HK-2 (cell line): Measurements from ENCODE around the gene EIF5AL1.
"Not testable (repeated sequence)": the region's sequence is repeated elsewhere in the genome, so short reads cannot be mapped to it uniquely, and the experiment has no call there.

ENCODE experiments used
- DNase-seq: peaks from one replicate; pipeline ENCODE4 v3.0.0-alpha.2; 2018; ENCODE audit not compliant: unreplicated experiment

The EIF5AL1 gene

DNA sequence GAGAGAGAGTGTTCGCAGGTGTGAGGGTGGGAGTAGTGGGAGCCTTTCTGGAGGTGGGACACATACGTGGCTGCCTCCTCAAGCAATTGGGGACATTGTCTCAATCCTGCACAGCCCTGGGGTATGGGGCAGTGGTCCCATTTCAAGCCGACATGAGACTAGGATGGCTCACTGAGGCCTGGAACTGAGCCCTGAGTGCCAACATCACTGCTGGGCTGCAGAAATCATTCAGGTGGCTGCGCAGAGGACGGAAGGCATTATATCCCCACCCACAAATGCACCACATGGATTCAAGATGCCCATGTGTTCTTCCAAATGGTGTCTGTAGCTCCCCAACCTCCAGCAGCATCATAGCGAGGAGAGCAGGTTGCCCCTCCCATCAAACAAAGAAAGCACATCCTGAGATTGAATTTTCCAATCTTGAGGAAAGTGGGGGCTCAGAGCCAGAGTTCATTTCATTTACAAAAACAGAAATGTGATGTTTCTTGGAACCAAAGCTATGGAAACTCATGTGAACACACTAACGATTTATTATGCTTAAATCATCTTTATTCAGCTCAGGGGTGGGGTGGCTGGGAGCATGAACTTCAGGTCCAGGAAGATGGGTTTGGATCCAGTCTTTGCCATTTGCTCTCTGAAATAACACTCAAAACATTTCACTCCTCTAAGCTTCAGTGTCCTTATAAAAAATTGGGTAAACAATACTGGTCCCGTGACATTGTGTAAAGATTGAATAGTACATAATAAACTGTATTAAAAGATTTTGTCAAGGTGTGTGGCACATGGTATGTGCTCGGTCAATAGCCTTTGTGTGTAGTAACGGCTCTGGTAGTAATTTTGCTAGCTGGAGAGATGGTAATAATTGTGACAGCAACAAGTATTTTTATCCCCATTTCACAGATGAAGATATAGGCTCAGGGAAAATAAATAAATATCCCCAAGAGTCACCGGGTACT is 43.3 kb downstream of the EIF5AL1 start:
- no peak for DNase-seq

DNA sequence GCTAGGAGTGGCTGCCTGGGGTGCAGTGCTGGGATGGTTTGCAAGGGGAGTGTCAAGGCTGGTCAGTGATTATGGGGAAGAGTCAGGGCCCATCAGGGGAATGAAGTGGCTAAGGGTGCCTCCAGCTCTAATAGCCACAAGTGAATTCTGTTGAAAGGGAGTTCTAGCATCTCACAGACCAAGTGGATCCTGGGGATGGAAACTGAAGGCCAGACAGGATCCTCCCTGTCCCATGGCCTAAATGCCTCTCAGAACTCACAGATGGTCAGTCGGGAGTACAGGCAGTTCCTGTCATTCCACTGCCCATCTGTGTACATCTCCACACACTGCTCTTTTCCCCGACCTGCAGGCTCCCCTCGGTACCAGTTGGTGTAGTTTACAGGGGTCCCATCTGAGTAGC is 44.6 kb downstream of the EIF5AL1 start:
- not testable (repeated sequence) for DNase-seq

DNA sequence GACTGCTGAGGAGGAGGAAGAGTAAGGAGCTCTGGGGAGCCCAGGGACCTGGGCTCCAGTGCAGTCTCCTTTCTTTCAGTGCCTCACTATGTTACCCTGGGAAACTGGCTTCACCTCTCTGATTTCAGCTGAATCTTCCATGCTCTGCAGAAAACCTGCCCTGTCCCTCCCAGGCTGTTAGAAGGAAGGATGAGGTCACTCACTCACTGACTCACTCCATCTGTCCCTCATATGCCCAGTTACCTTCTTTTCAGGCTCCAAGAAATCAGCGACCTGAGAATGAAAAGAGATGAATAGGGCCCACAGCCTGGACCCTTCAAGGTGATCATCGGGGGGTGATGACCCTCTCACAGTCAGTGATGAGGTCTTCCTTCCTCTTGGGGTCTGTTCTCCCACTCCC is 47.4 kb downstream of the EIF5AL1 start:
- DNase-seq, result peak; percentile 21

DNA sequence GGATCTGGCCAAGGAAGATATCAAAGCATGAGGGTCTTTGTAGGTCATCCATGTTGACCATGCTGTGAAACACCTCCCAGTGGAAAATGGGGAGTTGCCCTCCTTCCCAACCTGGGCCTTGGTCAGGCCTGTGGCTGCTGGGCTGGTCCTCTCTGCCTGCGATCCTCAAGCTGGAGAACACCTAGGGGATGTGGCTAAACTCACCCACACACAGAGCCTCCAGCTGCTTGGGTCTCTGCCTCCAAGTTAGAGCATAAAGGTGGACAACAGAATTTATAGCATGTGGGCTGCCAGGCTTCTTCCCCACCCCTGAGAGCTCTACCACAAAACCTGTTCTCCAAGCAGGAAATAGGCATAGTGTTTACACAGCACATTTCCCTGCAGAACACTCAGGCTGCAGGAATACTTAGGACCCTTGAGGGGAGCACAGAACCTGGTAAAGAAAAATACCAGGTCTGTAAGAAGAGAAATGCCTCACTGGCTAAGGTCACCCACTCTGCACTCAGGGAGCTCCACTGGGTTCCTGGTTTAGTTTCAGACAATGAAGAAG is 47.9 kb downstream of the EIF5AL1 start, which contains the start of gene SFTPA2:
Gene SFTPA2, minus strand, starts transcription at position 248 of the 550 bp plus-strand sequence. CDS start 924 bp downstream, outside the sequence.
- no peak for DNase-seq

DNA sequence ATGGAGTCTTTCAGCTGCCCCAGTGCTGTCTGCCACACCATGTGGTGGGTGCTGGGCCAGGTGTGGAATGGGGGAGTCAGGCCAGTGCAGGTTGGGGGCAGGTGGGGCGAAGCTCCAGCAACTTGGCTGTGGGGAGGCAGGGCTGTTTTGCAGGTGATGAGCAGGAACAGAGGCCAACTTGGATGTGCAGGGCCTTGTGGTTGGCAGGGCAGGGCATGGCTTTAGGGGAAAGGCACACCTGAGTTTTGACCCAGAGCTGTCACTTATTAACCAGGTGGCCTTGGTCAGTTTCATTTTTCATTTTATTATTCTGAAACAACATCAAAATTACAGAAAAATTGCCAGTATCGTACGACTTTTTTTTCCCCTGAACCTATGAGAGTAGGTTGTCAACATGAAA is 48.9 kb downstream of the EIF5AL1 start:
- DNase-seq, result no peak

DNA sequence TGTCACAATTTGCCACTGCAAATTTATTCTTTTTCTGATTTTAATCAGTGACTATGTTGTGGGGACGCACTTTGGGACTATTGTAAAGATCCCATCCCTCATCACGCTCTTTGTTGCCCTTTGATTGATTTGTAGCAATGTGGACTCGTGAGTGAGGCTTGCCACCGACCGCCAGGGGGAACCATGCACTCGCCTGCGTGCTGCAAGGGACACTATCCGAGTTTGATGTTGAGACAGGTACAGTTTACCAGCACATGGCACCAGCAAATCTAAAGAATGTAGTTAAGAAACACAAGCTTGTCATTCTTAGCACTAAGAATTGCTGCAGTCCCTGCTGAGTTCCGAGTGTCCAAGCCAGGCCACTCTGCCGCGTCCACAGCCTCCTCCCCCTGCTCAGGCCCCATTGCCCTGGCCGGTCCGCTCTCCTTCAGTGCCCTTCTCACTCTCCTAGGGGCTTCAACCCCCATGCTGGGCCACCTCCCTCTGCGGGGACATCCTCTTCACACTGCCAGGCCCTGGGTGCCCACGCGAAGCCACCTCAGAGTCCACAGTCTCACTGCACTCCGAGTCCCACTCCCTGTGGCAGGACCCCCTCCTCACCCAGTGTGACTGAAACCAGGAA is 49.9 kb downstream of the EIF5AL1 start:
- DNase-seq, result peak; percentile 69

DNA sequence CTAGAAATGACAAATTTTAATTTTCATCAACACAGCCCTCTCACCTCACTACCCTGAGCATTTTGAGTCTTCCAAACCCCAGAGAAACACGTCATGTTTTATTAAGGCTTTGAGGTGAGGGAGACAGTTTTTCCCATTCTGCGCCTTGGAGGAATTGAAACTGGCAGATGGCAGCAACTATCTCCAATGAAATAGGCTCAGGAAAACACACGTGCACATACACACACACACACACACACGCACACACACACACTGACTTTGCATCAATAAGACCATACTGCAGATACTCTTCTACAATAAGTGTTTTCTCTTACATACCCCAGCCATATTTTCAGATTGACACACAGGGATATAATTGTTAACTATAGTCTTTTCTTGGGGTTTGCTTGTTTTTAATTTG is 51.1 kb downstream of the EIF5AL1 start:
- DNase-seq, result no peak
